K562 (cell line): ENCODE measurements around the gene NPR2. TPM values are rescaled to one million over a fixed set of nuclear protein-coding genes. Genes with fewer than 3 reads are reported as not detected.

ENCODE experiments used
- ATAC-seq: fragments of 200-7000 bp; cut with Tn5 transposase; 3 replicates; pipeline ENCODE4 v1.9.1; 2020; ENCODE audit warnings: moderate library complexity
- BruUV-seq: library from RNA; stranded (reverse); fragments of 400-500 nt; replicated peaks from 2 replicates; lab custom pipeline; 2021; lab: Mats Ljungman, UMichigan
- CTCF ChIA-PET: fragments of 300-600 bp; formaldehyde crosslinking; extraction: SDS; loops from one replicate; lab custom pipeline; 2021; ENCODE audit warnings: low intra/inter-chr PET ratio; lab: Yijun Ruan, JAX
- POLR2A ChIA-PET: fragments of 300-600, 350-650 bp; sonication (Branson Sonifier 250); formaldehyde crosslinking; extraction: SDS; loops from one replicate; lab custom pipeline; 2021; ENCODE audit warnings: antibody characterized with exemption, inconsistent platforms; lab: Yijun Ruan, JAX
- DNase-seq, 4 experiments: peaks; one replicate each; pipeline versions ENCODE4 v3.0.0 to v3.0.0-alpha.2; 2011 to 2018; ENCODE audit warnings: low spot score in 3 of 4, mixed read lengths in 3 of 4; ENCODE audit errors: extremely low read depth in 1 of 4
- FAIRE-seq: peaks from 2 replicates; lab custom pipeline; 2011; peaks lifted over from hg19 to GRCh38; lab: Jason Lieb, UNC
- H2AFZ ChIP-seq: 2 replicates; pipeline ENCODE4 v1.6.0; 2011; ENCODE audit warnings: low read depth, low read length, control low read depth, inconsistent platforms
- H3K27ac ChIP-seq: fragments of 200-600 bp; 3 replicates; pipeline ENCODE4 v1.8.0; 2011; ENCODE audit warnings: low read depth, mild to moderate bottlenecking, control low read depth, inconsistent platforms, low read length, moderate library complexity, mixed read lengths; ENCODE audit errors: extremely low read depth
- H3K27me3 ChIP-seq, 2 experiments: fragments of 300-600 bp in 1 of 2; 2 replicates in 1 of 2; 3 replicates in 1 of 2; pipeline versions ENCODE4 v1.6.0 to v1.8.0; 2011; ENCODE audit warnings: inconsistent platforms in 2 of 2, low read length in 2 of 2, mild to moderate bottlenecking in 1 of 2, mixed read lengths in 1 of 2, moderate library complexity in 1 of 2; ENCODE audit not compliant: control insufficient read depth in 2 of 2, insufficient read depth in 2 of 2
- H3K36me3 ChIP-seq: fragments of 300-600 bp; 3 replicates; pipeline ENCODE4 v1.8.0; 2011; ENCODE audit warnings: mild to moderate bottlenecking, low read length, inconsistent platforms; ENCODE audit not compliant: control insufficient read depth, insufficient read depth
- H3K4me1 ChIP-seq, 2 experiments: fragments of 200-600 bp in 1 of 2; replicated peaks in 1 of 2; 2 replicates in 1 of 2; 3 replicates in 1 of 2; pipeline versions ENCODE4 v1.5.1 to v1.8.0; 2011; ENCODE audit warnings: inconsistent platforms in 2 of 2, low read length in 2 of 2, mild to moderate bottlenecking in 1 of 2, mixed read lengths in 1 of 2, moderate library complexity in 1 of 2; ENCODE audit not compliant: control insufficient read depth in 2 of 2, insufficient read depth in 2 of 2
- H3K4me2 ChIP-seq: 2 replicates; pipeline ENCODE4 v1.6.1; 2011; ENCODE audit warnings: low read length, control low read depth, inconsistent platforms, mixed read lengths; ENCODE audit not compliant: insufficient read depth
- H3K4me3 ChIP-seq: fragments of 200-600 bp; sonication (generic), shearing (Covaris generic); 2 replicates; pipeline ENCODE4 v1.5.1; 2016; ENCODE audit warnings: control low read depth, inconsistent platforms
- H3K79me2 ChIP-seq: fragments of 200-600 bp; 3 replicates; pipeline ENCODE4 v1.8.0; 2011; ENCODE audit warnings: low read length, inconsistent platforms; ENCODE audit not compliant: control insufficient read depth, insufficient read depth
- H3K9ac ChIP-seq, 2 experiments: 2 replicates each; pipeline versions ENCODE4 v1.6.0 to v1.6.1; 2011; ENCODE audit warnings: low read depth in 2 of 2, low read length in 2 of 2, control low read depth in 1 of 2, inconsistent platforms in 1 of 2, mild to moderate bottlenecking in 1 of 2, mixed read lengths in 1 of 2; ENCODE audit not compliant: insufficient read depth in 1 of 2
- H3K9me1 ChIP-seq: one replicate; pipeline ENCODE4 v1.6.0; 2011; ENCODE audit warnings: inconsistent platforms, mild to moderate bottlenecking, low read length, moderate library complexity; ENCODE audit not compliant: control insufficient read depth, insufficient read depth
- H3K9me3 ChIP-seq: replicated peaks from 2 replicates; pipeline ENCODE4 v1.5.1; 2011; ENCODE audit warnings: low read depth, low read length, inconsistent platforms; ENCODE audit not compliant: control insufficient read depth, insufficient read depth
- H4K20me1 ChIP-seq: replicated peaks from 2 replicates; pipeline ENCODE4 v1.6.1; 2011; ENCODE audit warnings: low read length, inconsistent platforms, mixed read lengths; ENCODE audit not compliant: control insufficient read depth, insufficient read depth
- BCLAF1 ChIP-seq, 2 experiments: fragments of 450-650 bp in 1 of 2; IDR thresholded peaks; 2 replicates each; pipeline ENCODE4 v1.6.1; 2011 to 2017; ENCODE audit warnings: low read depth in 2 of 2, antibody characterized with exemption in 1 of 2, borderline replicate concordance in 1 of 2, low read length in 1 of 2, mild to moderate bottlenecking in 1 of 2, mixed read lengths in 1 of 2; ENCODE audit not compliant: control insufficient read depth in 1 of 2
- ESRRB ChIP-seq: fragments of 250-450 bp; sonication (Bioruptor Pico); IDR thresholded peaks from 2 replicates; pipeline ENCODE4 v1.5.0; 2020; ENCODE audit warnings: mild to moderate bottlenecking, moderate library complexity, borderline replicate concordance
- EWSR1 ChIP-seq: fragments of 450-650 bp; IDR thresholded peaks from 2 replicates; pipeline ENCODE4 v1.6.1; 2018; ENCODE audit warnings: borderline replicate concordance, mild to moderate bottlenecking, low read depth, moderate library complexity; ENCODE audit not compliant: partially characterized antibody
- EZH2 ChIP-seq: IDR thresholded peaks from 2 replicates; pipeline ENCODE4 v1.6.1; 2012; ENCODE audit warnings: low read depth, mild to moderate bottlenecking, inconsistent platforms, low read length, borderline replicate concordance
- HOXB6 ChIP-seq: fragments of 250-450 bp; sonication (Bioruptor Pico); IDR thresholded peaks from 2 replicates; pipeline ENCODE4 v1.5.1; 2022; ENCODE audit warnings: mild to moderate bottlenecking, borderline replicate concordance
- SMARCE1 ChIP-seq: fragments of 450-650 bp; IDR thresholded peaks from 2 replicates; pipeline ENCODE4 v1.7.1; 2016; ENCODE audit warnings: mild to moderate bottlenecking
- WGBS: fragments of 100-300 bp; shearing (Covaris generic); methylation state at CpG from one replicate; pipeline ENCODE4 v1.1.6; 2016; ENCODE audit warnings: low coverage, mixed read lengths; ENCODE audit not compliant: insufficient coverage; ENCODE audit errors: missing lambda C conversion rate; 5-methylcytosine and 5-hydroxymethylcytosine counted together
- in situ Hi-C: fragments of 300-500 bp; cut with MboI; formaldehyde crosslinking; loops from 4 replicates; pipeline ENCODE4 v1.15.0; 2018; ENCODE audit warnings: inconsistent platforms, mixed read lengths
- intact Hi-C: fragments of 100-400 bp; cut with micrococcal nuclease; formaldehyde crosslinking; loops from 2 replicates; pipeline ENCODE4 v1.14.2; 2022
- polyA plus RNA-seq, 8 experiments: library from polyadenylated mRNA; depleted of rRNA in 4 of 8; stranded (reverse) in 5 of 8; unstranded in 3 of 8; fragments of >200 nt; fragmentation: Nextera tagmentation in 2 of 8; fragmentation: Illumina TruSeq in 1 of 8; extraction: Ambion mirVana in 2 of 8; extraction: Trizol in 1 of 8; gene quantifications; 2 replicates each; pipeline versions ENCODE4 v1.2.1 to v1.2.3, GENCODE V29; 2011 to 2014; ENCODE audit warnings: inconsistent platforms in 1 of 8, missing spikeins in 1 of 8
- total RNA-seq, 7 experiments: library from RNA; depleted of rRNA in 6 of 7; stranded (reverse); fragments of >200 nt in 6 of 7; fragmentation: Illumina TruSeq in 2 of 7; extraction: Trizol in 2 of 7; gene quantifications; 2 replicates each; pipeline versions ENCODE4 v1.2.1 to v1.2.3, GENCODE V29; 2011 to 2021; ENCODE audit warnings: low replicate concordance in 1 of 7

NPR2 gene
- total and polyA plus RNA-seq, 9 of the 15 experiments (the other 6 are each of a cell fraction or from before 2014, with no cell fraction given), result 2.4 to 12.9 (median 6.0) TPM

GRCh38 chr9:35818341-35818740 lies 26.9 kb downstream of the NPR2 start:
- DNase-seq (no peak), FAIRE-seq (no peak), ATAC-seq (no peak)
- ChIA-PET CTCF (no interaction called here), POLR2A (interaction anchor here (0.6 to 1.0 kb wide), 2 partner anchors 18 to 393 kb away, joined by 3 read pairs; no protein-coding TSS in a partner anchor)
- H3K9ac ChIP-seq, result no peak overlapping the region
- BruUV-seq, result no TSS peak
- no peaks in the 10 kb centered on the region; the same call in 1 of the 2 replicates for H3K9me3 ChIP-seq
- WGBS, result 51% methylated on average over 3 of the region's 3 CpGs
- peaks cover 12% of the 10 kb centered on the region; the same call in 2 of the 3 replicates for H3K79me2 ChIP-seq
- peaks cover 9 to 14% of the 10 kb centered on the region in 2 experiments for H3K4me1 ChIP-seq
- H2AFZ ChIP-seq, result no peak overlapping the region
- intact Hi-C loops, result loop anchor here (10.0 kb wide), 2 partner anchors 84 to 154 kb away; partner anchors contain the start of genes ARHGEF39, CREB3 and TLN1
- no peak overlapping the region for H3K27ac ChIP-seq
- H3K9me1 ChIP-seq, result peaks cover 1% of the 10 kb centered on the region
- H3K27me3 ChIP-seq, result no peaks in the 10 kb centered on the region
- no peak overlapping the region for H3K4me2 ChIP-seq
- TF ChIP-seq BCLAF1 (IDR thresholded peaks at IDR 0.05; ENCODE audit: borderline replicate concordance in 1 of 2, control insufficient read depth in 1 of 2, low read depth in 2 of 2, low read length in 1 of 2), result no peak
- no peak for TF ChIP-seq EWSR1
- no peak for TF ChIP-seq HOXB6
- no peak for TF ChIP-seq EZH2
- TF ChIP-seq ESRRB (CRISPR knock-in tag), result no peak
- no peak for TF ChIP-seq SMARCE1
- TF ChIP-seq, all 486 proteins: peak for 0
- in situ Hi-C loops, result no loop called here
- H3K36me3 ChIP-seq, result no peaks in the 10 kb centered on the region
- no peak overlapping the region for H3K4me3 ChIP-seq
- no peaks in the 10 kb centered on the region for H4K20me1 ChIP-seq
